Activated naive CD4-positive, alpha-beta T cell treated with anti-CD3 and anti-CD28 coated beads, Interleukin-2, amount 50 U/mL, for 72 hours (primary cell): ENCODE measurements around the gene CCDC92B. TPM values are rescaled to one million over a fixed set of nuclear protein-coding genes. Genes with fewer than 3 reads are reported as not detected.
"Not testable (repeated sequence)": the region's sequence is repeated elsewhere in the genome, so short reads cannot be mapped to it uniquely, and the experiment has no call there.

Source experiments
- ATAC-seq, 2 donors: fragments of 150-1000 bp; cut with Tn5 transposase; 2 replicates each; pipeline ENCODE4 v1.10.0; 2021; ENCODE audit warnings: mild to moderate bottlenecking in 2 of 2, moderate library complexity in 2 of 2
- DNase-seq, 2 donors: peaks; one replicate each; pipeline ENCODE4 v3.0.0; 2021 to 2022; ENCODE audit warnings: low spot score in 2 of 2
- H3K27ac Mint-ChIP-seq, 2 donors: one replicate each; pipeline ENCODE4 v1.8.0; 2022; ENCODE audit warnings: mild to moderate bottlenecking in 2 of 2, mixed read lengths in 2 of 2
- H3K36me3 Mint-ChIP-seq, 2 donors: one replicate each; pipeline ENCODE4 v1.8.0; 2022; ENCODE audit warnings: mixed read lengths in 2 of 2
- H3K9me3 Mint-ChIP-seq, 2 donors: one replicate each; pipeline ENCODE4 v1.8.0; 2022; ENCODE audit warnings: mixed read lengths in 2 of 2
- total RNA-seq, 2 donors: library from RNA; stranded (reverse); gene quantifications; one replicate each; pipeline ENCODE4 v1.2.3, GENCODE V29; 2022

Gene CCDC92B
- total RNA-seq, 2 donors from 2014 or later, result 0.10 TPM; not detected in 1

GRCh38 chr17:2782055-2782454 is 32.6 kb upstream of the CCDC92B start:
- no peak for DNase-seq
- ATAC-seq, result no peak
- H3K27ac Mint-ChIP-seq, result no peak overlapping the region
- no peaks in the 10 kb centered on the region for H3K36me3 Mint-ChIP-seq
- no peaks in the 10 kb centered on the region for H3K9me3 Mint-ChIP-seq

- H3K27ac Mint-ChIP-seq, H3K9me3 Mint-ChIP-seq, DNase-seq, H3K36me3 Mint-ChIP-seq, ATAC-seq: not testable (repeated sequence)
These were observed 32.1 kb upstream of the CCDC92B start for GRCh38 chr17:2781598-2781997.

DNA sequence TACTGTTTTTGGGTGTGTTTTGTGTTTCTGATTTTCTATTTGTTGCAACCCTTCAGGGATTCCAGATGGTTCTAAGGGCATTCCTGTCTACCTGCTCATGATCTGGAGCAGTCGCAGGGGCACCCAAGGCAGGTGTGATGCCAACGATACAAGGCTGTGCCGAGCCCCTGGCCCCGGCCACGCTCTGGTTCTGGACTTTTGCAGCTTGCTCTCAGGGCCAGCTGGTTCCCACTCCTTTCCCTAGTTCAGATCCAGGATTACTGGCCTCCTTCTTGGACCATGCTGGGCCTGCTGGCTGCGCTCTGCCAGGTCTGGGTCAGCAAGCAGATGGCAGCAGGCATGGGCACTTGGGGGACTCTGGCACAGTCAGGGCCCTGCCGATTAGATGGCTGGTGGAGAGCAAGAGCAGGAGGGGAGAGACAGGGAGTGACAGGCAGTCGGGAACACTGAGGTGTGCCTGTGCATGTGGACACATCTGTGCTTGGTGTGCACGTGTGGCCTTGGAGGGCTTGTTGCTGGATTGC is 31.5 kb upstream of the CCDC92B start:
- ATAC-seq, result no peak
- no peak for DNase-seq
- no peak overlapping the region for H3K27ac Mint-ChIP-seq
- H3K36me3 Mint-ChIP-seq, result no peaks in the 10 kb centered on the region
- H3K9me3 Mint-ChIP-seq, result no peaks in the 10 kb centered on the region

GRCh38 chr17:2780256-2780655 is 30.8 kb upstream of the CCDC92B start:
- Mint-ChIP-seq H3K9me3 (no peaks in the 10 kb centered on the region), H3K27ac (no peak overlapping the region), H3K36me3 (no peaks in the 10 kb centered on the region)
- DNase-seq (no peak), ATAC-seq (no peak)

GRCh38 chr17:2779545-2779944 is 30.1 kb upstream of the CCDC92B start:
- no peaks in the 10 kb centered on the region for H3K36me3 Mint-ChIP-seq
- ATAC-seq (no peak), DNase-seq (no peak)
- no peaks in the 10 kb centered on the region for H3K9me3 Mint-ChIP-seq
- no peak overlapping the region for H3K27ac Mint-ChIP-seq

DNA sequence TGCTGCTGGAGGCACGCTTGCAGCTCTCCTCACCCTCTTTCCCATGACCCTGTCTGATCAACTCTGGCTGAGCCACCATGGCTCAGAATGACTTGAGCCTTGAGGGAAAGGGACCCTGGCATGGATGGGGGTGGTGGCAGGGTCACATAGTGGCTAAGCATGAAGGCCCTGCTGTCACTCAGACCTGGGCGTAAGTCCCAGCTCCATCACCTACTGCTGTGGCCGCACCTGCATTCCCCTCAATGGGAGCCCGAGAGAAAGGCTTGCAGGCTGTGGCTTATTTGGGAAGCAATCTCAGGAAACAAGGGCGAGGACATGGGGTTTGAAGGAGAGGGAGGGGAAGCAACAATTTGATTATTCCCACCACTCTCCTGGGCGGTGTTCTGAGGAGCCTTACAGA is 29.0 kb upstream of the CCDC92B start:
- no peaks in the 10 kb centered on the region for H3K36me3 Mint-ChIP-seq
- ATAC-seq, result no peak
- no peaks in the 10 kb centered on the region for H3K9me3 Mint-ChIP-seq
- H3K27ac Mint-ChIP-seq, result no peak overlapping the region
- no peak for DNase-seq

- H3K9me3 Mint-ChIP-seq, result no peaks in the 10 kb centered on the region
- H3K27ac Mint-ChIP-seq, result no peak overlapping the region
- no peak for DNase-seq
- H3K36me3 Mint-ChIP-seq, result no peaks in the 10 kb centered on the region
- peak in 1 of 2 donors; percentile 12 for ATAC-seq
These were observed 27.9 kb upstream of the CCDC92B start for GRCh38 chr17:2777242-2777867.

DNA sequence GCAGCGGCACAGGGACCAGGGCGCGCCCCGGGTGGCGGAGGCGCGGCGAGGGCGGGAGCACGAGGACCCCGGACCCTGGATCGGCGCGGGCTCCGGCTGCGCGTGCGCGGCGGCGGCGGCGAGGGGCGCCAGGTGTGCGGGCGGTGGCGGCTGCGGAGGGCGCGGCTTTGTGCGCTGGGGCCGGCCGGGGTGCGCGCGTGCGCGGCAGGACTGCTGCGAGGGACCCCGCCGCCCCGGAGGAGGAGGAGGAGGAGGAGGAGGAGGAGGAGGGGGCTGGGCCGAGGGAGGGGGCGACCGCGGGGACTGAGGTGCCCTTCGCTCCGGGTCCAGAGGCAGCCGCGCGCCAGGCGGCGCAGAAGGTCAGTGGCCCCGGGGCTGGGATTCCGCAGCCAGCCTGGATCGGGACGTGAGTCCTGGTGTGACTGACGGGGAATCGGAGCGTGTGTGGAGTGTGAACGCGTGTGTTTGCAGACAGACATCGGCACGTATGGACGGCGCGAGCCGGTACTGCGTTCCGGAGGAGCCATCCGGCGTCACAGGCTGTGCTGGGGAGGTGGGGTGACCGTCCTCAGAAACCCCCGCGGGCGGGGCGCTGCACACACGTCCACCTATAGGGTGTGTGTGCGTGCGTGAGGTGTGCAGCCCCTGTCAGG is 27.3 kb upstream of the CCDC92B start:
- no peaks in the 10 kb centered on the region for H3K36me3 Mint-ChIP-seq
- DNase-seq, result no peak
- no peaks in the 10 kb centered on the region for H3K9me3 Mint-ChIP-seq
- no peak overlapping the region for H3K27ac Mint-ChIP-seq
- peak in 1 of 2 donors; percentile 57 for ATAC-seq

GRCh38 chr17:2775206-2775605 is 25.8 kb upstream of the CCDC92B start:
- ATAC-seq, result no peak
- DNase-seq, result no peak
- H3K36me3 Mint-ChIP-seq, result no peaks in the 10 kb centered on the region
- H3K9me3 Mint-ChIP-seq, result no peaks in the 10 kb centered on the region
- H3K27ac Mint-ChIP-seq, result no peak overlapping the region

DNA sequence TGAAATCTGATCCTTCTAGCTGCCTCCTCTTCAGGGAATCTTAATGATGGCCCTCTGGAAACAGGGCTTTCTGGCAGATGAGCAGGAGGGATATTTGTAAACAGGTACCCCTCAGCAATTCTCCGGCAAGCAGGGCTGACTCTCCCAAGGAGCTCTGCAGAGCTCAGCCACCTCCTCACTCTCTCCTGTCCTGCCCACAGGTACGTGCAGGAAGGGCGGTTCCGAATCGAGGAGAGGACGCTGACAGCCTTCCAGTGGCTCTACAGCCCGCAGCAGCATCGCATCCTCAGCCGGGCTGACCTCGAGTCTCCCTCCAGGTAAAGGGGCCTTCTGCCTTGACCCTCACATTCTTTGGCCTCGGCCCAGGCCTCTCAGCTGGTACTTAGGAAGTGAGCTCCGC is 20.7 kb upstream of the CCDC92B start:
- DNase-seq, result no peak
- no peak overlapping the region for H3K27ac Mint-ChIP-seq
- no peaks in the 10 kb centered on the region for H3K9me3 Mint-ChIP-seq
- H3K36me3 Mint-ChIP-seq, result no peaks in the 10 kb centered on the region
- ATAC-seq, result no peak

GRCh38 chr17:2758870-2759269 is 9.4 kb upstream of the CCDC92B start:
- DNase-seq (no peak), ATAC-seq (no peak)
- Mint-ChIP-seq H3K36me3 (peaks cover 0 to 4% of the 10 kb centered on the region in 2 donors), H3K9me3 (no peaks in the 10 kb centered on the region), H3K27ac (no peak overlapping the region)

GRCh38 chr17:2755891-2756724 is 6.7 kb upstream of the CCDC92B start:
- H3K9me3 Mint-ChIP-seq, result no peaks in the 10 kb centered on the region
- no peak overlapping the region for H3K27ac Mint-ChIP-seq
- no peak for DNase-seq
- no peak for ATAC-seq
- H3K36me3 Mint-ChIP-seq, result peaks cover 0 to 4% of the 10 kb centered on the region in 2 donors

DNA sequence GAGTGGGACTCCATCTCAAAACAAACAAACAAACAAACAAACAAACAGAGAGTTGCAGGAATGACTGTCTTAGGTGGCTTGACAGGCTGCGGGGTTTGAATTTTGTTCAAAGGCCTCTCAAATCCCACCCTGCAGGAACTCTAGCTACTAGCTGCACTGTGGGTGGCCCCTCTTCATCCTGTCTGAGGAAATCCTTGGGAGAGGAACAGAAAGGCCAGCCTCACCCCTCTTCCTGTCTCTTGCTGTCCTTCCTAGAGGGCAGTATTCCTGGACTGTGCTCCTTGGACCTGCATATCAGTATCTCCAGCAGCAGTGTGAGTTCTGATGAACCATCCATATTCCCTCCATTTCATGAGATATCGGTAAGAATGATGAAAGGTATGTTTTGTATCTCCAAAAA is 2.0 kb upstream of the CCDC92B start:
- Mint-ChIP-seq H3K27ac (no peak overlapping the region), H3K9me3 (peaks cover 0 to 3% of the 10 kb centered on the region in 2 donors)
- DNase-seq, result no peak

DNA sequence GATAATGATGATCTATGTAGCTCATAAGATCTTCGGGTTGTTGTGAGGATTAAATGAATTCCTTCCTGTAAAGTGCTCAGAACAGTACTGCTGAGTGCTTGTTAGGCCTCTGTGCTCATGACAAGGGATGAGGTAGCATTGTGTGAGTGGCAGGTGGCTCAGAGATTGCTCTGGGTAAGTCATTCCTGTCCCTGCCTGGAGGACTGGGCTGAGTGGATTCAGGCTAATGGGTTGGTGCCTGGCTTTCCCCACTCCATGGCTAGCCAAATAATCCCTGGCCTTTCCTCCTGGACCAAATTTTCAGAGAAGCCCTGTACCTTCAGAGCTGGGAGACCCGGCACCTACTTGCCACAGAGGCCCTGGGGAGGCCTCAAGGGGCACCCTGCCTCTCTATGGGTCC is 1.3 kb upstream of the CCDC92B start:
- no peak overlapping the region for H3K27ac Mint-ChIP-seq
- DNase-seq (no peak), ATAC-seq (no peak)
- H3K36me3 Mint-ChIP-seq, result peaks cover 0 to 4% of the 10 kb centered on the region in 2 donors
- H3K9me3 Mint-ChIP-seq, result peaks cover 0 to 3% of the 10 kb centered on the region in 2 donors

More for the DNA sequence above, 2.0 kb upstream of the CCDC92B start:
- ATAC-seq, result no peak
- H3K36me3 Mint-ChIP-seq, result peaks cover 0 to 4% of the 10 kb centered on the region in 2 donors

DNA sequence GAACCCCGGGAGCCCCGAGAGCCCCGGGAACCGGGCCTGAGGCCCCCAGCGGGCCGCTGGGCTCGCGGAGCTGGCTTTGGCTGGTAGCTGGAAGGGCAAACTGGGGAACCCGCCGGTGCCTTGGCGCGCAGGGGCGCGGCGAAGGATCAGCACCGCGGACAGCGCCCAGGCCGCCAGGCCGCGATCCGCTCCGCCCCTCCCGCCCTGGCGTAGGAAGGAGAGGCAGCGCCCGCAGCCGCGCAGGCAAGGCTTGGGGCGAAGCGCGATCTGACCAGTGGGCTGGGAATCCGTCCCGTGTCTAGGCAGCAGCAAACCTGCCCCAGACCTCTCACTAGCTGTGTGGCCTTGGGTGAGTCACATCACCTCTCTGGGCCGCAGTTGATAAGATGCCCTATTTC is 331 bp upstream of the CCDC92B start:
- H3K9me3 Mint-ChIP-seq, result peaks cover 0 to 3% of the 10 kb centered on the region in 2 donors
- ATAC-seq (peak; percentile 93 to 97), DNase-seq (peak; percentile 62 to 85)
- peaks cover 0 to 4% of the 10 kb centered on the region in 2 donors for H3K36me3 Mint-ChIP-seq
- H3K27ac Mint-ChIP-seq, result no peak overlapping the region

DNA sequence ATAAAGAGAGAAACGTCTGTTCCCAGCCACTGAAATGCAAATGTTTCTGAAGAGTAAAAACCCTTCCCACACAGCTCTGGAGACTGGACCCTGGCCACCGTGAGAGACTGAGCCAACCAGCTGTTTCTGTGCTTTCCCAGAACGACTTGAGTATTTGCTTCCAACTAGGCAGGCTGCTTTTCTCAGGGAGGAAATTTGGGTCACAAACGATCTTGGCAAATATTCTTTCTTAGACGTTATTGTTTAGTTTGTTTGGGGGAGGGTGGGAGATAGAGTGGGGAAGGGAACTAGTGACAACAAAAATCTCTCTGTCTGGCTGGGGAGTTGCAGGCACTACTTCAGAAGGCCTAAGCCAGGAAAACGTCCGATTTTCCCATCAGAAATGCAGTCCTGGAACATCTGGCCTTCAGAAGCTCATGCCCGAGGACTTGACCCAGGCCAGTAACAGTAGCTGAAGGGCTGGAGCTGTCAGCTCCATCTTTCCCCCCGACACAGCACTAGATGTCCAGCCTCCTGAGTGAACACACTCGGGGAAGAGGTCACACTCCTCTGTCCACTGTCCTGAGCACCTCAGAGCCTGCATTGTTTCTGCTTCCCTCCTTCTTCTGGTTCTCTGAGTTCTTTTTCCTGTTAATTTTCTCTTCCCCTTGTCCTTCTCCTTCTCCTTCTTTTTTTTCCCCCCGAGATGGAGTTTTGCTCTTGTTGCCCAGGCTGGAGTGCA is 4.0 kb downstream of the CCDC92B start:
- DNase-seq (no peak), ATAC-seq (no peak)
- H3K9me3 Mint-ChIP-seq, result peaks cover 0 to 3% of the 10 kb centered on the region in 2 donors
- peaks cover 0 to 4% of the 10 kb centered on the region in 2 donors for H3K36me3 Mint-ChIP-seq
- no peak overlapping the region for H3K27ac Mint-ChIP-seq

GRCh38 chr17:2737693-2738092 is 11.8 kb downstream of the CCDC92B start:
- no peaks in the 10 kb centered on the region for H3K9me3 Mint-ChIP-seq
- DNase-seq, result no peak
- no peak overlapping the region for H3K27ac Mint-ChIP-seq
- H3K36me3 Mint-ChIP-seq, result no peaks in the 10 kb centered on the region
- no peak for ATAC-seq
